GM12878 (cell line): ENCODE data around the gene CENPK. TPM values are rescaled to one million over a fixed set of nuclear protein-coding genes. Genes with fewer than 3 reads are reported as not detected.

Experiments
- ATAC-seq: fragments of 200-7000 bp; cut with Tn5 transposase; 3 replicates; pipeline ENCODE4 v1.9.1; 2020; ENCODE audit warnings: mild to moderate bottlenecking, moderate library complexity
- BruUV-seq: library from RNA; stranded (reverse); fragments of 400-500 nt; replicated peaks from 2 replicates; lab custom pipeline; 2021; lab: Mats Ljungman, UMichigan
- CTCF ChIA-PET: fragments of 300-600 bp; sonication (Branson Sonifier 250); formaldehyde crosslinking; extraction: SDS; loops from one replicate; lab custom pipeline; 2021; ENCODE audit warnings: inconsistent platforms; lab: Yijun Ruan, JAX
- POLR2A ChIA-PET: fragments of 350-600 bp; formaldehyde crosslinking; extraction: SDS; loops from one replicate; lab custom pipeline; 2021; ENCODE audit warnings: inconsistent platforms; lab: Charles Lee
- RAD21 ChIA-PET: fragments of 300-600 bp; sonication (Branson Sonifier 250); formaldehyde crosslinking; loops from one replicate; lab custom pipeline; 2023; ENCODE audit warnings: antibody characterized with exemption; ENCODE audit not compliant: unreplicated experiment; lab: Charles Lee
- SMC1A ChIA-PET: fragments of 300-600 bp; sonication (Branson Sonifier 250); formaldehyde crosslinking; loops from one replicate; lab custom pipeline; 2023; ENCODE audit not compliant: unreplicated experiment, uncharacterized antibody; lab: Charles Lee
- DNase-seq: peaks from one replicate; pipeline ENCODE4 v3.0.0-alpha.2; 2011; ENCODE audit warnings: low read depth, low spot score
- FAIRE-seq: peaks from 3 replicates; lab custom pipeline; 2011; peaks lifted over from hg19 to GRCh38; lab: Jason Lieb, UNC
- H2AFZ ChIP-seq: 2 replicates; pipeline ENCODE4 v1.6.0; 2011; ENCODE audit warnings: low read depth, low read length, control low read depth; ENCODE audit not compliant: control insufficient read depth
- H3K27ac ChIP-seq: 2 replicates; pipeline ENCODE4 v1.5.1; 2011; ENCODE audit warnings: control low read depth; ENCODE audit not compliant: control insufficient read depth, insufficient read depth
- H3K27me3 ChIP-seq, 2 experiments: replicated peaks in 1 of 2; 2 replicates each; pipeline versions ENCODE4 v1.6.0 to v1.6.1; 2011; ENCODE audit warnings: low read length in 1 of 2; ENCODE audit not compliant: control insufficient read depth in 2 of 2, insufficient read depth in 2 of 2
- H3K36me3 ChIP-seq, 2 experiments: 2 replicates each; pipeline ENCODE4 v1.5.1; 2011; ENCODE audit warnings: low read length in 1 of 2; ENCODE audit not compliant: control insufficient read depth in 2 of 2, insufficient read depth in 2 of 2
- H3K4me1 ChIP-seq: 2 replicates; pipeline ENCODE4 v1.6.1; 2011; ENCODE audit warnings: mild to moderate bottlenecking, low read length, moderate library complexity, mixed read lengths; ENCODE audit not compliant: control insufficient read depth, insufficient read depth
- H3K4me2 ChIP-seq: 2 replicates; pipeline ENCODE4 v1.6.0; 2011; ENCODE audit warnings: control low read depth; ENCODE audit not compliant: control insufficient read depth, insufficient read depth
- H3K4me3 ChIP-seq: fragments of 200-600 bp; sonication (generic); 2 replicates; pipeline ENCODE4 v1.5.1; 2016
- H3K79me2 ChIP-seq: 2 replicates; pipeline ENCODE4 v1.6.0; 2011; ENCODE audit warnings: low read length; ENCODE audit not compliant: control insufficient read depth, insufficient read depth
- H3K9ac ChIP-seq: 2 replicates; pipeline ENCODE4 v1.8.0; 2011; ENCODE audit warnings: low read length, control low read depth, mixed read lengths; ENCODE audit not compliant: control insufficient read depth, insufficient read depth
- H3K9me3 ChIP-seq: replicated peaks from 3 replicates; pipeline ENCODE4 v1.5.1; 2011; ENCODE audit warnings: mild to moderate bottlenecking, low read length; ENCODE audit not compliant: control insufficient read depth, insufficient read depth
- H4K20me1 ChIP-seq: 2 replicates; pipeline ENCODE4 v1.6.0; 2011; ENCODE audit not compliant: control insufficient read depth, insufficient read depth
- ATF7 ChIP-seq: fragments of 450-650 bp; IDR thresholded peaks from 2 replicates; pipeline ENCODE4 v1.6.1; 2016; ENCODE audit warnings: low read depth, mild to moderate bottlenecking
- BMI1 ChIP-seq: fragments of 450-650 bp; IDR thresholded peaks from 2 replicates; pipeline ENCODE4 v1.6.1; 2016; ENCODE audit warnings: mild to moderate bottlenecking, moderate library complexity, borderline replicate concordance
- NFXL1 ChIP-seq: fragments of 450-650 bp; IDR thresholded peaks from 2 replicates; pipeline ENCODE4 v1.6.1; 2017; ENCODE audit warnings: antibody characterized with exemption, mild to moderate bottlenecking, borderline replicate concordance
- NFYB ChIP-seq: IDR thresholded peaks from 2 replicates; pipeline ENCODE4 v1.6.1; 2011; ENCODE audit warnings: low read depth, mild to moderate bottlenecking, low read length, improper control_type of control experiment, moderate library complexity; ENCODE audit not compliant: insufficient read depth
- RCOR1 ChIP-seq: conservative IDR thresholded peaks from 2 replicates; pipeline ENCODE4 v1.6.1; 2012; ENCODE audit warnings: low read depth, low read length, improper control_type of control experiment
- SIN3A ChIP-seq: IDR thresholded peaks from 2 replicates; pipeline ENCODE4 v1.6.1; 2012; ENCODE audit warnings: low read depth, low read length, improper control_type of control experiment
- YY1 ChIP-seq: IDR thresholded peaks from 2 replicates; pipeline ENCODE4 v1.6.1; 2011; ENCODE audit warnings: low read depth, mild to moderate bottlenecking, low read length
- WGBS: methylation state at CpG from one replicate; pipeline ENCODE4 v1.1.6; 2016; ENCODE audit warnings: low lambda C conversion rate; ENCODE audit not compliant: insufficient replicate concordance, insufficient coverage; ENCODE audit errors: missing lambda C conversion rate; 5-methylcytosine and 5-hydroxymethylcytosine counted together
- in situ Hi-C: fragments of 300-500 bp; cut with MboI; formaldehyde crosslinking; loops from 9 replicates; pipeline ENCODE4 v1.14.3; 2018; ENCODE audit warnings: mixed read lengths
- intact Hi-C: fragments of 100-400 bp; cut with micrococcal nuclease; formaldehyde crosslinking; loops from one replicate; pipeline ENCODE4 v1.14.2; 2022; ENCODE audit not compliant: unreplicated experiment
- polyA plus RNA-seq, 11 experiments: library from polyadenylated mRNA; depleted of rRNA in 4 of 11; unstranded in 6 of 11; stranded (reverse) in 5 of 11; fragments of >200 nt; fragmentation: Nextera tagmentation in 4 of 11; fragmentation: Illumina TruSeq in 1 of 11; extraction: Ambion mirVana in 4 of 11; extraction: Trizol in 1 of 11; gene quantifications; 1 replicate in 1 of 11; 2 replicates in 10 of 11; pipeline versions ENCODE4 v1.2.1 to v1.2.3, GENCODE V29; 2011 to 2016; ENCODE audit warnings: inconsistent platforms in 2 of 11, missing spikeins in 2 of 11, low read depth in 1 of 11
- total RNA-seq, 4 experiments: library from RNA; depleted of rRNA in 3 of 4; stranded (reverse); fragments of >200 nt in 3 of 4; fragmentation: Illumina TruSeq in 1 of 4; extraction: Trizol in 1 of 4; gene quantifications; 2 replicates each; pipeline versions ENCODE4 v1.2.1 to v1.2.3, GENCODE V29; 2013 to 2021

Gene CENPK
- total and polyA plus RNA-seq, 10 of the 15 experiments (the other 5 are each of a cell fraction or from before 2014, with no cell fraction given) = 29.5 to 94.3 (median 43.2) TPM

DNA sequence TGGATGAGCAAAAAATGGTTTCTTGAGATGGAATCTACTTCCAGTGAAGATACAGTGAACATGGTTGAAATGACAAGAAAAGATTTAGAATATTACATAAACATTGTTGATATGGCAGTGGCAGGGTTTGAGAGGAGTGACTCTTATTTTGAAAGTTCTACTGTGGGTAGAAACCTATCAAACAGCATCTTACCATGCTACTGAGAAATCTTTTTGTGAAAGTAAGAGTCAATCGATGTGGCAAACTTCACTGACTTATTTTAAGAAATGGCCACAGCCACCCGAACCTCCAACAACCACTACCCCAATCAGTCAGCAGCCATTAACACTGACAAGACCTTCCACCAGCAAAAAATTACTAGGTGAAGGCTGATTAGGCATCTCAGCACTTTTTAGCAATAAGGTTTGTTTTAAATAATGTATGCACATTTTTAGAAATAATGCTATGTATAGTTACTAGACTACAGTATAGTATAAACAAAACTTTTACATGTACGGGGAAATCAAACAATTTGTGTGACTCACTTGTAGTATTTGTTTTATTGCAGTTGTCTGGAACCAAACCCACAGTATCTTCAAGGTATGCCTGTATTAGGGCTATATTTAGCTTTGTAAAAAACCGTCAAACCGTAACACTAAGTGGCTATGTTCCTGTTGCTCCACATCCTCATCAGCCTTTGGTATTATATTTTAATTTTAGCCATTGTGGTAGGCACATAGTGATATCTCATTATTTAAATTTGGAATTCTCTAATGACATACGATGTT is 50.6 kb downstream of the CENPK start:
- CTCF ChIA-PET = no interaction called here
- in situ Hi-C loops (no loop called here), intact Hi-C loops (no loop called here)
- no TSS peak for BruUV-seq
- Histone ChIP-seq H3K9ac (no peak overlapping the region), H3K79me2 (no peaks in the 10 kb centered on the region), H2AFZ (no peak overlapping the region), H3K36me3 (no peaks in the 10 kb centered on the region), H3K27me3 (no peaks in the 10 kb centered on the region), H3K4me2 (no peak overlapping the region), H3K9me3 (no peaks in the 10 kb centered on the region), H3K4me1 (no peaks in the 10 kb centered on the region), H4K20me1 (no peaks in the 10 kb centered on the region), H3K4me3 (no peak overlapping the region), H3K27ac (no peak overlapping the region)
- POLR2A ChIA-PET = no interaction called here
- RAD21 ChIA-PET = no interaction called here
- DNase-seq (no peak), FAIRE-seq (no peak), ATAC-seq (peak; percentile 42)
- 64% methylated on average over 6 of the region's 6 CpGs for WGBS
- TF ChIP-seq ATF7 (no peak), NFXL1 (no peak), YY1 (0 out of 2 replicates have a peak, but pooled peaks have one; percentile 8)
- SMC1A ChIA-PET = no interaction called here

DNA sequence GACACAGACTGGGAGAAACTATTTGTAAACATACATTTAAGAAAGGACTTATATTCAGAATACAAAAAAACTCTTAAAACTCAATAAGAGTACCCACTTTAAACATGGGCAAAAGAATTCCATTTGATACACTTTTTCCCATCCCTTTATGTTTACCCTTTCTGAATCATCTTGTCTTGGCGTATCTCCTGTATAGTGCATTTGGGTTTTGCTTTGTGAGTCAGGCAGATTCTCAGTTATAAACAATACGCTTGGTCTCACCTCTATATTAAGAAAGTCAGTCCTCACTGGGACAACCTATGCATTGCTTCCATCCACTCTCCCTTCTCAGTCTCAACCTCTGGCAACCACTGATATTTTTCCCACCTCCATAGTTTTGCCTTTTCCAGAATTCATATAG is 54.0 kb downstream of the CENPK start:
- no peaks in the 10 kb centered on the region for H3K79me2 ChIP-seq
- in situ Hi-C loops (no loop called here), intact Hi-C loops (no loop called here)
- H3K9ac ChIP-seq = no peak overlapping the region
- no peak overlapping the region for H3K4me2 ChIP-seq
- no TSS peak for BruUV-seq
- no peaks in the 10 kb centered on the region for H3K36me3 ChIP-seq
- ChIA-PET RAD21 (no interaction called here), POLR2A (no interaction called here), SMC1A (no interaction called here), CTCF (no interaction called here)
- DNase-seq = no peak
- 97% methylated on average over 2 of the region's 2 CpGs for WGBS
- ATAC-seq = no peak
- FAIRE-seq = no peak
- no peaks in the 10 kb centered on the region for H3K4me1 ChIP-seq
- TF ChIP-seq NFYB (no peak), BMI1 (no peak), RCOR1 (no peak), SIN3A (no peak)
- H2AFZ ChIP-seq = no peak overlapping the region
- no peaks in the 10 kb centered on the region for H4K20me1 ChIP-seq
- H3K27ac ChIP-seq = no peak overlapping the region
- no peaks in the 10 kb centered on the region for H3K27me3 ChIP-seq
- no peak overlapping the region for H3K4me3 ChIP-seq
- H3K9me3 ChIP-seq = no peaks in the 10 kb centered on the region
